ENCODE measurements around the gene CRY2.
"Not testable (repeated sequence)": the region's sequence is repeated elsewhere in the genome, so short reads cannot be mapped to it uniquely, and the experiment has no call there.

Gene CRY2

GRCh38 chr11:45811571-45812290 lies 35.5 kb upstream of the CRY2 start:
- DNase-seq: no peak

GRCh38 chr11:45812581-45813548 lies 34.4 kb upstream of the CRY2 start:
- no peak for DNase-seq

- no peak for DNase-seq
Measured at GRCh38 chr11:45815747-45816146, 31.5 kb upstream of the CRY2 start.

GRCh38 chr11:45816614-45817013 lies 30.7 kb upstream of the CRY2 start:
- DNase-seq: no peak

GRCh38 chr11:45817191-45817590 lies 30.1 kb upstream of the CRY2 start:
- DNase-seq: no peak

GRCh38 chr11:45818961-45819605 lies 28.2 kb upstream of the CRY2 start:
- no peak for DNase-seq

GRCh38 chr11:45820211-45820857 lies 26.9 kb upstream of the CRY2 start:
- DNase-seq: no peak

- DNase-seq: not testable (repeated sequence)
Measured at GRCh38 chr11:45826492-45826891, 20.8 kb upstream of the CRY2 start.

- DNase-seq: no peak
Measured at GRCh38 chr11:45827123-45827522, 20.2 kb upstream of the CRY2 start.

GRCh38 chr11:45828996-45829395 lies 18.3 kb upstream of the CRY2 start:
- no peak for DNase-seq

- DNase-seq: no peak
Measured at GRCh38 chr11:45830596-45830995, 16.7 kb upstream of the CRY2 start.

- DNase-seq: no peak
Measured at GRCh38 chr11:45832811-45833441, 14.3 kb upstream of the CRY2 start.

- DNase-seq: no peak
Measured at GRCh38 chr11:45833761-45834160, 13.5 kb upstream of the CRY2 start.

- DNase-seq: no peak
Measured at GRCh38 chr11:45834298-45834756, 12.9 kb upstream of the CRY2 start.

GRCh38 chr11:45839204-45839603 lies 8.1 kb upstream of the CRY2 start:
- DNase-seq: no peak

GRCh38 chr11:45840251-45840650 lies 7.0 kb upstream of the CRY2 start:
- not testable (repeated sequence) for DNase-seq

- DNase-seq: no peak
Measured at GRCh38 chr11:45843158-45843924, 3.9 kb upstream of the CRY2 start.

- DNase-seq: no peak
Measured at GRCh38 chr11:45844822-45845578, 2.3 kb upstream of the CRY2 start.

GRCh38 chr11:45846174-45846675 lies 1.1 kb upstream of the CRY2 start:
- no peak for DNase-seq

- no peak for DNase-seq
Measured at GRCh38 chr11:45847911-45848316, 639 bp downstream of the CRY2 start.

GRCh38 chr11:45848654-45849081 lies 1.4 kb downstream of the CRY2 start:
- DNase-seq: no peak

All from NCI-H1417 treated with DMSO at 0.1 percent for 48 hours (cell line).